Measurements from ENCODE around the gene TRIM47. TPM values are rescaled to one million over a fixed set of nuclear protein-coding genes. Genes with fewer than 3 reads are reported as not detected.
A peak's percentile ranks its signal among the peaks of the same experiment; 100 is the strongest.

TRIM47 gene
- total RNA-seq, 6 experiments from 2014 or later: 9.1 to 27.0 (median 21.5) TPM

DNA sequence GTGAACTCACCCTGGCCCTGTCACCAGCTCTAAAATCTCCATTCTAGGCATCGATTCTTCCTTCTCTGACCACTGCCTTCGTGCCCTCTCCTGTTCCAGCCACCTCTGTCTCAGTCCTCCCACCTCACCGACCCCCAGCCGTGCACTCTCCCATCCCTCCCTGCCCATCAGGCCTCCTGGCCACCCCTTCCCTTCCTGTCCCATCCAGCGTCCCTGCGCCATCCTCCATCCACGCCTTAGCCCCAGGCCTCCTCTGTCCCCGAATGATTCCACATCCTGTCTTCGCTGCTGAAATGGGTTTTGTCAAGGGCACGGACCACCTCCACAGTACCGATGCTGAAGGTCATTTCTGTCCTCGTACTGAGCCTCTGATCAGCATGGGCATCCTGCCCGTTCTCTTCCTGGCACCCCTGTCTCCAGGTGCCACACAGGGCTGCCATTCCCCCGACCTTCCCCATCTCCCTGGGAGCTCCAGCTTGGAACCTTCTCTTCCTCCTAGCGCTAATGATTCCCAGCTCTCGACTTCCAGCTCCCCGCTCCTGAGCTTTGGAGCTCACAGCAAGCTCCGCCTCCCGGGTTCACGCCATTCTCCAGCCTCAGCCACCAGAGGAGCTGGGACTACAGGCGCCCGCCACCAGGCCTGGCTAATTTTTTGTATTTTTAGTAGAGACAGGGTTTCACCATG is 15.8 kb upstream of the TRIM47 start:
- Histone ChIP-seq H3K4me3 (no peak overlapping the region), H3K27me3 (no peaks in the 10 kb centered on the region), H3K9me3 (no peaks in the 10 kb centered on the region), H3K36me3 (peaks cover 0 to 10% (median 5%) of the 10 kb centered on the region in 4 donors), H3K27ac (no peak overlapping the region), H3K4me1 (peaks cover 0 to 27% (median 3%) of the 10 kb centered on the region in 4 donors)
- intact Hi-C loops (cut with DNase I): no loop called here
- no peak for TF ChIP-seq POLR2A (IDR thresholded peaks at IDR 0.05)
- TF ChIP-seq, protein P1, sequence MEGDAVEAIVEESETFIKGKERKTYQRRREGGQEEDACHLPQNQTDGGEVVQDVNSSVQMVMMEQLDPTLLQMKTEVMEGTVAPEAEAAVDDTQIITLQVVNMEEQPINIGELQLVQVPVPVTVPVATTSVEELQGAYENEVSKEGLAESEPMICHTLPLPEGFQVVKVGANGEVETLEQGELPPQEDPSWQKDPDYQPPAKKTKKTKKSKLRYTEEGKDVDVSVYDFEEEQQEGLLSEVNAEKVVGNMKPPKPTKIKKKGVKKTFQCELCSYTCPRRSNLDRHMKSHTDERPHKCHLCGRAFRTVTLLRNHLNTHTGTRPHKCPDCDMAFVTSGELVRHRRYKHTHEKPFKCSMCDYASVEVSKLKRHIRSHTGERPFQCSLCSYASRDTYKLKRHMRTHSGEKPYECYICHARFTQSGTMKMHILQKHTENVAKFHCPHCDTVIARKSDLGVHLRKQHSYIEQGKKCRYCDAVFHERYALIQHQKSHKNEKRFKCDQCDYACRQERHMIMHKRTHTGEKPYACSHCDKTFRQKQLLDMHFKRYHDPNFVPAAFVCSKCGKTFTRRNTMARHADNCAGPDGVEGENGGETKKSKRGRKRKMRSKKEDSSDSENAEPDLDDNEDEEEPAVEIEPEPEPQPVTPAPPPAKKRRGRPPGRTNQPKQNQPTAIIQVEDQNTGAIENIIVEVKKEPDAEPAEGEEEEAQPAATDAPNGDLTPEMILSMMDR (IDR thresholded peaks at IDR 0.05): no peak
- WGBS (ENCODE audit: insufficient coverage, low coverage, low lambda C conversion rate, missing lambda C conversion rate): 88% methylated on average over 14 of the region's 22 CpGs
- DNase-seq: no peak
- ATAC-seq: no peak

DNA sequence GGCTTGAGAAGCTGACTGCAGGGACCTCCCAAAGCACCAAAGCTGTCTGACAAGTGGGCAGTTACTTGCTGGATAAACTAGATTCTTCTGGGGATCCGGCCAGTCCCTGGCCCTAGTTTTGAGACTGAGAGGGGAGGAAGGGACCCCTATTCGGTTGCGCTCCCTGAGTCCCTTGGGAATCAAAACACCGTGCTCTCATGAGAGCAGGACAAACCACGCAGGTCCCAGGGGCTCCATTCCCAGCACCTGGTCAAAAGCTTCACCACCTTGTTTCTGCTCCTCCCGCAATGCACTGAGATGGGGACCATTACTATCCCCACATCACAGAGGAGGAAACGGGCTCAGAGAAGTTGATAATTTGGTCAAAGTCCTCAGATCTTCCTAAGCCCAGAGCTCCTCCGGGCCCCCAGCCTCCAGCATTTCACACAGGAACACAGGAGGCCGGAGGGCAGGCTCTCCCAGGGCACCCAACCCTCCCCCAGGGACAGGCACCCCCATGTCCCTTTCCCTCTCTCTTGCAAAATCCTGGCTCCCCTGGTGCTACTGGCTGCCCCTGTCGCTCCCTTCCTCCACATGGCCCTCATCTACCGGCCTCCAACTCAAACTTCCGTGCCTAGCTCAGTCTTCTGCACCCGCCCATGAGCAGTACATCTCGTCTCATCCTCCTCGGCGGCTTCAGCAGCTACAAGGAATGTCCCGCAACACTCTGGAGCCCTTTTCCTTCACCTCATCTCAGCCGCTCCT is 15.1 kb upstream of the TRIM47 start:
- H3K9me3 ChIP-seq: no peaks in the 10 kb centered on the region
- TF ChIP-seq, protein P1 (IDR thresholded peaks at IDR 0.05): no peak
- TF ChIP-seq POLR2A (IDR thresholded peaks at IDR 0.05): no peak
- peaks cover 0 to 3% (median 1%) of the 10 kb centered on the region in 4 donors for H3K36me3 ChIP-seq
- 98% methylated on average over 9 of the region's 18 CpGs for WGBS (ENCODE audit: insufficient coverage, low coverage, low lambda C conversion rate, missing lambda C conversion rate)
- H3K27ac ChIP-seq: no peak overlapping the region
- ATAC-seq: no peak
- no peak for DNase-seq
- H3K4me3 ChIP-seq: no peak overlapping the region
- peaks cover 0 to 27% (median 3%) of the 10 kb centered on the region in 4 donors for H3K4me1 ChIP-seq
- intact Hi-C loops (cut with DNase I): no loop called here
- no peaks in the 10 kb centered on the region for H3K27me3 ChIP-seq

- ATAC-seq: no peak
- Histone ChIP-seq H3K27me3 (no peaks in the 10 kb centered on the region), H3K36me3 (no peaks in the 10 kb centered on the region), H3K9me3 (no peaks in the 10 kb centered on the region), H3K4me1 (peaks cover 0 to 27% (median 3%) of the 10 kb centered on the region in 4 donors), H3K4me3 (no peak overlapping the region), H3K27ac (no peak overlapping the region)
- WGBS (ENCODE audit: insufficient coverage, low coverage, low lambda C conversion rate, missing lambda C conversion rate): no CpG with 5 or more reads among the region's 16 CpGs
- TF ChIP-seq, protein P1 (IDR thresholded peaks at IDR 0.05): no peak
- TF ChIP-seq POLR2A (IDR thresholded peaks at IDR 0.05): no peak
- intact Hi-C loops (cut with DNase I): no loop called here
- DNase-seq: peak in 2 of 3 donors; percentile 49 to 59
These were observed 14.3 kb upstream of the TRIM47 start for GRCh38 chr17:75892556-75893224.

- H3K4me3 ChIP-seq: no peak overlapping the region
- H3K27me3 ChIP-seq: no peaks in the 10 kb centered on the region
- intact Hi-C loops (cut with DNase I): no loop called here
- H3K9me3 ChIP-seq: no peaks in the 10 kb centered on the region
- no peak overlapping the region for H3K27ac ChIP-seq
- TF ChIP-seq POLR2A (IDR thresholded peaks at IDR 0.05): no peak
- TF ChIP-seq, protein P1 (IDR thresholded peaks at IDR 0.05): no peak
- WGBS (ENCODE audit: insufficient coverage, low coverage, low lambda C conversion rate, missing lambda C conversion rate): no CpG with 5 or more reads among the region's 32 CpGs
- ATAC-seq (peak in 3 of 4 donors; percentile 4 to 56 (median 8)), DNase-seq (peak in 2 of 3 donors; percentile 58 to 73)
- H3K4me1 ChIP-seq: peaks cover 0 to 23% (median 3%) of the 10 kb centered on the region in 4 donors
- no peaks in the 10 kb centered on the region for H3K36me3 ChIP-seq
These were observed 13.5 kb upstream of the TRIM47 start for GRCh38 chr17:75891605-75892555.
